OCI-LY1 (cell line): Measurements from ENCODE around the gene RASA2.

ENCODE experiments used
- H2AFZ ChIP-seq: fragments of 200-600 bp; sonication (generic), shearing (Covaris generic); 2 replicates; pipeline ENCODE4 v1.6.0; 2014; ENCODE audit warnings: antibody characterized with exemption, mild to moderate bottlenecking, low read length
- H3F3A ChIP-seq: fragments of 200-600 bp; sonication (generic), shearing (Covaris generic); 2 replicates; pipeline ENCODE4 v1.6.0; 2014; ENCODE audit warnings: mild to moderate bottlenecking, antibody characterized with exemption, low read length, moderate library complexity; ENCODE audit not compliant: insufficient read depth
- H3K27ac ChIP-seq: fragments of 200-600 bp; sonication (generic); 2 replicates; pipeline ENCODE4 v1.5.1; 2014; ENCODE audit warnings: low read length, mixed run types, mild to moderate bottlenecking, low read depth; ENCODE audit not compliant: poor library complexity, severe bottlenecking
- H3K27me3 ChIP-seq: fragments of 200-600 bp; sonication (generic); 2 replicates; pipeline ENCODE4 v1.6.0; 2014; ENCODE audit warnings: antibody characterized with exemption, mild to moderate bottlenecking, low read length, moderate library complexity; ENCODE audit not compliant: insufficient read depth
- H3K36me3 ChIP-seq: fragments of 200-600 bp; sonication (generic); 2 replicates; pipeline ENCODE4 v1.6.1; 2014; ENCODE audit warnings: mild to moderate bottlenecking, antibody characterized with exemption, low read length, moderate library complexity, mixed read lengths; ENCODE audit not compliant: insufficient read depth
- H3K4me1 ChIP-seq: fragments of 200-600 bp; sonication (generic); 2 replicates; pipeline ENCODE4 v1.5.1; 2014; ENCODE audit warnings: mild to moderate bottlenecking, low read length, moderate library complexity; ENCODE audit not compliant: insufficient read depth, severe bottlenecking
- H3K4me2 ChIP-seq: fragments of 200-600 bp; sonication (generic), shearing (Covaris generic); 2 replicates; pipeline ENCODE4 v1.6.1; 2014; ENCODE audit warnings: low read length
- H3K4me3 ChIP-seq: fragments of 200-600 bp; sonication (generic); 2 replicates; pipeline ENCODE4 v1.5.1; 2014; ENCODE audit warnings: low read length, low read depth, mild to moderate bottlenecking, mixed read lengths; ENCODE audit not compliant: poor library complexity, severe bottlenecking
- H3K79me2 ChIP-seq: fragments of 200-600 bp; shearing (Covaris generic); 2 replicates; pipeline ENCODE4 v1.6.1; 2016; ENCODE audit warnings: mixed run types, low read length, mixed read lengths; ENCODE audit not compliant: insufficient read depth
- H3K9ac ChIP-seq: fragments of 200-600 bp; sonication (generic), shearing (Covaris generic); 2 replicates; pipeline ENCODE4 v1.6.1; 2014; ENCODE audit warnings: mild to moderate bottlenecking, low read length, mixed read lengths
- H3K9me2 ChIP-seq: fragments of 200-600 bp; sonication (generic), shearing (Covaris generic); 2 replicates; pipeline ENCODE4 v1.6.1; 2014; ENCODE audit warnings: low read depth, mild to moderate bottlenecking, low read length, mixed read lengths
- H3K9me3 ChIP-seq: fragments of 200-600 bp; shearing (Covaris generic); 2 replicates; pipeline ENCODE4 v1.6.1; 2014; ENCODE audit warnings: low read length, mixed read lengths
- H4K20me1 ChIP-seq: fragments of 200-600 bp; sonication (generic), shearing (Covaris generic); 2 replicates; pipeline ENCODE4 v1.6.0; 2016; ENCODE audit warnings: mild to moderate bottlenecking, low read length; ENCODE audit not compliant: insufficient read depth
- CTCF ChIP-seq: fragments of 200-600 bp; sonication (generic), shearing (Covaris generic); IDR thresholded peaks from 2 replicates; pipeline ENCODE4 v1.5.1; 2017; ENCODE audit warnings: mild to moderate bottlenecking, antibody characterized with exemption, low read length, moderate library complexity, mixed read lengths
- EZH2 ChIP-seq: fragments of 200-600 bp; sonication (generic), shearing (Covaris generic); IDR thresholded peaks from 2 replicates; pipeline ENCODE4 v1.8.0; 2017; ENCODE audit warnings: borderline replicate concordance, mixed run types, mild to moderate bottlenecking, antibody characterized with exemption, low read length, moderate library complexity, mixed read lengths

RASA2 gene

GRCh38 chr3:141446737-141447136 is 40.1 kb upstream of the RASA2 start:
- Histone ChIP-seq H3K4me3 (no peak overlapping the region), H3K4me2 (no peak overlapping the region), H3K27ac (no peak overlapping the region), H3F3A (no peaks in the 10 kb centered on the region), H3K79me2 (no peaks in the 10 kb centered on the region), H3K27me3 (no peaks in the 10 kb centered on the region), H3K9ac (no peak overlapping the region), H3K4me1 (peaks cover 3% of the 10 kb centered on the region), H2AFZ (no peak overlapping the region), H4K20me1 (no peaks in the 10 kb centered on the region), H3K9me2 (no peaks in the 10 kb centered on the region), H3K9me3 (no peaks in the 10 kb centered on the region), H3K36me3 (peaks cover 36% of the 10 kb centered on the region)
- TF ChIP-seq CTCF (no peak), EZH2 (no peak)

- Histone ChIP-seq H3K9ac (no peak overlapping the region), H3F3A (no peaks in the 10 kb centered on the region), H3K36me3 (peaks cover 30% of the 10 kb centered on the region)
These were observed 39.4 kb upstream of the RASA2 start for GRCh38 chr3:141447383-141447782.

GRCh38 chr3:141448606-141449220 is 38.1 kb upstream of the RASA2 start:
- no peak overlapping the region for H3K9ac ChIP-seq
- no peaks in the 10 kb centered on the region for H3K27me3 ChIP-seq
- H3K9me2 ChIP-seq = no peaks in the 10 kb centered on the region
- H2AFZ ChIP-seq = no peak overlapping the region
- H3K27ac ChIP-seq = no peak overlapping the region
- no peaks in the 10 kb centered on the region for H3K79me2 ChIP-seq
- no peak overlapping the region for H3K4me3 ChIP-seq
- H3K9me3 ChIP-seq = no peaks in the 10 kb centered on the region
- peaks cover 10% of the 10 kb centered on the region for H3K4me1 ChIP-seq
- H4K20me1 ChIP-seq = no peaks in the 10 kb centered on the region
- no peak for TF ChIP-seq CTCF
- TF ChIP-seq EZH2 = no peak
- H3K36me3 ChIP-seq = peaks cover 17% of the 10 kb centered on the region
- H3F3A ChIP-seq = no peaks in the 10 kb centered on the region
- no peak overlapping the region for H3K4me2 ChIP-seq

More at GRCh38 chr3:141447383-141447782, 39.4 kb upstream of the RASA2 start:
- Histone ChIP-seq H3K4me1 (peaks cover 6% of the 10 kb centered on the region), H3K9me2 (no peaks in the 10 kb centered on the region), H3K27me3 (no peaks in the 10 kb centered on the region), H3K4me3 (no peak overlapping the region), H3K27ac (no peak overlapping the region), H2AFZ (no peak overlapping the region), H3K9me3 (no peaks in the 10 kb centered on the region), H3K79me2 (no peaks in the 10 kb centered on the region), H4K20me1 (no peaks in the 10 kb centered on the region), H3K4me2 (no peak overlapping the region)
- TF ChIP-seq EZH2 (no peak), CTCF (no peak)
